ENCODE data around the gene NME5. TPM values are rescaled to one million over a fixed set of nuclear protein-coding genes. Genes with fewer than 3 reads are reported as not detected.

Gene NME5
- total and polyA plus RNA-seq, 2 of the 13 experiments (the other 11 are each of a cell fraction or from before 2014, with no cell fraction given): 0.18 TPM; not detected in 1

DNA sequence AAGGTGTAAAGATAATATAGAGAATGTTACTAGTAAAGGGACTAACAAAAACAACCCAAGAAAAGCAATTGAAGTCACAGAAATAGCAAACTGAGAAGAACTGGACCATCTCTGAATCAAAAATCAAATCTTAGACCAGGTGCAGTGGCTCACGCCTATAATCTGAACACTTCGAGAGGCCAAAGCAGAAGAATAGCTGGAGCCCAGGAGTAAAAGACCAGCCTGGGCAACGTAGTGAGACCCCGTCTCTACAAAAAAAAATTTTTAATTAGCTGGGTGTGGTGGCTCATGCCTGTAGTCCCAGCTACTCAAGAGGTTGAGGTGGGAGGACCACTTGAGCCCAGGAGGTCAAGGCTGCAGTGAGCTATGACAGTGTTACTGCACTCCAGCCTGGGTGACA is 28.0 kb downstream of the NME5 start (continued):
- TF ChIP-seq, protein P1, sequence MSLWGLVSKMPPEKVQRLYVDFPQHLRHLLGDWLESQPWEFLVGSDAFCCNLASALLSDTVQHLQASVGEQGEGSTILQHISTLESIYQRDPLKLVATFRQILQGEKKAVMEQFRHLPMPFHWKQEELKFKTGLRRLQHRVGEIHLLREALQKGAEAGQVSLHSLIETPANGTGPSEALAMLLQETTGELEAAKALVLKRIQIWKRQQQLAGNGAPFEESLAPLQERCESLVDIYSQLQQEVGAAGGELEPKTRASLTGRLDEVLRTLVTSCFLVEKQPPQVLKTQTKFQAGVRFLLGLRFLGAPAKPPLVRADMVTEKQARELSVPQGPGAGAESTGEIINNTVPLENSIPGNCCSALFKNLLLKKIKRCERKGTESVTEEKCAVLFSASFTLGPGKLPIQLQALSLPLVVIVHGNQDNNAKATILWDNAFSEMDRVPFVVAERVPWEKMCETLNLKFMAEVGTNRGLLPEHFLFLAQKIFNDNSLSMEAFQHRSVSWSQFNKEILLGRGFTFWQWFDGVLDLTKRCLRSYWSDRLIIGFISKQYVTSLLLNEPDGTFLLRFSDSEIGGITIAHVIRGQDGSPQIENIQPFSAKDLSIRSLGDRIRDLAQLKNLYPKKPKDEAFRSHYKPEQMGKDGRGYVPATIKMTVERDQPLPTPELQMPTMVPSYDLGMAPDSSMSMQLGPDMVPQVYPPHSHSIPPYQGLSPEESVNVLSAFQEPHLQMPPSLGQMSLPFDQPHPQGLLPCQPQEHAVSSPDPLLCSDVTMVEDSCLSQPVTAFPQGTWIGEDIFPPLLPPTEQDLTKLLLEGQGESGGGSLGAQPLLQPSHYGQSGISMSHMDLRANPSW (CRISPR knock-in tag; IDR thresholded peaks at IDR 0.05; ENCODE audit: borderline replicate concordance): no peak

GRCh38 chr5:138110266-138110963 is 28.8 kb downstream of the NME5 start:
- Histone ChIP-seq H2AFZ (ENCODE audit: low read length) (no peak overlapping the region), H3K36me3 (replicated peaks in 1 of 2; ENCODE audit: control insufficient read depth in 1 of 2, insufficient read depth in 2 of 2, low read length in 2 of 2) (no peaks in the 10 kb centered on the region), H3K79me2 (ENCODE audit: insufficient read depth, low read length) (no peaks in the 10 kb centered on the region), H3K9me3 (ENCODE audit: low read length) (no peaks in the 10 kb centered on the region), H3K27me3 (ENCODE audit: control insufficient read depth in 1 of 2, insufficient read depth in 2 of 2, low read length in 2 of 2) (no peaks in the 10 kb centered on the region), H3K9ac (ENCODE audit: insufficient read depth, low read depth, low read length) (no peak overlapping the region), H3K4me2 (ENCODE audit: low read depth, low read length) (no peak overlapping the region), H3K4me1 (ENCODE audit: insufficient read depth, low read length) (peaks cover 12% of the 10 kb centered on the region), H3K4me3 (replicated peaks in 1 of 3; ENCODE audit: insufficient read depth in 1 of 3, low read depth in 2 of 3, low read length in 3 of 3) (no peak overlapping the region), H4K20me1 (ENCODE audit: insufficient read depth, low read length) (no peaks in the 10 kb centered on the region), H3K27ac (ENCODE audit: extremely low read length, insufficient read depth, low read length) (no peak overlapping the region)
- ChIA-PET POLR2A (no interaction called here), CTCF (ENCODE audit: low intra/inter-chr PET ratio, low total read pairs) (no interaction called here)
- intact Hi-C loops (cut with micrococcal nuclease; ENCODE audit: unreplicated experiment): no loop called here
- DNase-seq (ENCODE audit: low spot score) (no peak), FAIRE-seq (no peak), ATAC-seq (no peak)
- WGBS (ENCODE audit: low lambda C conversion rate): 43% methylated on average over 4 of the region's 4 CpGs
- in situ Hi-C loops (cut with HindIII; ENCODE audit: extremely low pct_ligation_motif_present, low pct_unique_long_range_greater_than_20kb): no loop called here
- TF ChIP-seq ATF7 (IDR thresholded peaks at IDR 0.05): no peak
- TF ChIP-seq ATF7 (CRISPR knock-in tag; IDR thresholded peaks at IDR 0.05): no peak
- TF ChIP-seq MAFK (conservative IDR thresholded peaks at IDR 0.05 in 1 of 2, IDR thresholded peaks at IDR 0.05 in 1 of 2; ENCODE audit: low read length in 2 of 2): peak; percentile 3 to 22; a peak in 1 of 4 replicates
- no TSS peak for BruUV-seq (replicated peaks)
